ENCODE measurements around the gene FUOM.
"Not testable (repeated sequence)": the region's sequence is repeated elsewhere in the genome, so short reads cannot be mapped to it uniquely, and the experiment has no call there.

DNA sequence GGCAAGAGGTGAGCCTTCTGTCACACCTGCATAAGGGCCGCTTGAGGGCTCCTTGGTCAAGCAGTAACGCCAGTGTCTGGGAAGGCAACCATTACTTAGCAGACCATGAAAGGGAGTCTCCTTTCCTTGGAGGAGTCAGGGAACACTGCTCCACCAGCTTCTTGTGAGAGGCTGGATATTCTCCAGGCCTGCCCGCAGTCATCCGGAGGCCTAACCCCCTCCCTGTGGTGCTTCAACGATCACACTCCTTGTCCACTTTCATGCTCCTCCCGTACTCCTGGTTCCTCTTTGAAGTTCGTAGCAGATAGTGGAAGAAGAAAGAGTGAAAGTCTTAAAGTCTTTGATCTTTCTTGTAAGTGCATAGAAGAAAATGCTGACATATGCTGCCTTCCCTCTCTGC lies 9.6 kb upstream of the FUOM start:
- TF ChIP-seq, protein P1, sequence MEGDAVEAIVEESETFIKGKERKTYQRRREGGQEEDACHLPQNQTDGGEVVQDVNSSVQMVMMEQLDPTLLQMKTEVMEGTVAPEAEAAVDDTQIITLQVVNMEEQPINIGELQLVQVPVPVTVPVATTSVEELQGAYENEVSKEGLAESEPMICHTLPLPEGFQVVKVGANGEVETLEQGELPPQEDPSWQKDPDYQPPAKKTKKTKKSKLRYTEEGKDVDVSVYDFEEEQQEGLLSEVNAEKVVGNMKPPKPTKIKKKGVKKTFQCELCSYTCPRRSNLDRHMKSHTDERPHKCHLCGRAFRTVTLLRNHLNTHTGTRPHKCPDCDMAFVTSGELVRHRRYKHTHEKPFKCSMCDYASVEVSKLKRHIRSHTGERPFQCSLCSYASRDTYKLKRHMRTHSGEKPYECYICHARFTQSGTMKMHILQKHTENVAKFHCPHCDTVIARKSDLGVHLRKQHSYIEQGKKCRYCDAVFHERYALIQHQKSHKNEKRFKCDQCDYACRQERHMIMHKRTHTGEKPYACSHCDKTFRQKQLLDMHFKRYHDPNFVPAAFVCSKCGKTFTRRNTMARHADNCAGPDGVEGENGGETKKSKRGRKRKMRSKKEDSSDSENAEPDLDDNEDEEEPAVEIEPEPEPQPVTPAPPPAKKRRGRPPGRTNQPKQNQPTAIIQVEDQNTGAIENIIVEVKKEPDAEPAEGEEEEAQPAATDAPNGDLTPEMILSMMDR (IDR thresholded peaks at IDR 0.05) = not testable (repeated sequence)
- TF ChIP-seq EP300 (IDR thresholded peaks at IDR 0.05); POLR2A (IDR thresholded peaks at IDR 0.05; ENCODE audit: low read depth); POLR2AphosphoS5 (IDR thresholded peaks at IDR 0.05): not testable (repeated sequence)

All from esophagus muscularis mucosa (tissue), 4 donors.